Progenitor cell of endocrine pancreas (in vitro differentiated cells): ENCODE measurements around the gene GNPTAB. TPM values are rescaled to one million over a fixed set of nuclear protein-coding genes. Genes with fewer than 3 reads are reported as not detected.

Experiments
- DNase-seq: peaks from one replicate; pipeline ENCODE4 v3.0.0; 2021; ENCODE audit warnings: low spot score; ENCODE audit not compliant: unreplicated experiment
- H3K27ac Mint-ChIP-seq: 2 replicates; pipeline ENCODE4 v1.8.0; 2021; ENCODE audit warnings: mild to moderate bottlenecking, moderate library complexity, mixed read lengths
- H3K27me3 Mint-ChIP-seq: 2 replicates; pipeline ENCODE4 v1.8.0; 2021; ENCODE audit warnings: mixed read lengths
- H3K36me3 Mint-ChIP-seq: 2 replicates; pipeline ENCODE4 v1.8.0; 2022; ENCODE audit warnings: mixed read lengths; ENCODE audit not compliant: insufficient read depth
- H3K4me1 Mint-ChIP-seq: 2 replicates; pipeline ENCODE4 v1.8.0; 2021; ENCODE audit warnings: low read depth, mixed read lengths
- H3K4me3 Mint-ChIP-seq: 2 replicates; pipeline ENCODE4 v1.8.0; 2021; ENCODE audit warnings: low read depth, mild to moderate bottlenecking, moderate library complexity, mixed read lengths
- H3K9me3 Mint-ChIP-seq: 2 replicates; pipeline ENCODE4 v1.8.0; 2021; ENCODE audit warnings: low read depth, mixed read lengths
- CTCF ChIP-seq: fragments of 200-600 bp; sonication (generic); IDR thresholded peaks from one replicate; pipeline ENCODE4 v1.5.0; 2021; ENCODE audit warnings: antibody characterized with exemption, mild to moderate bottlenecking; ENCODE audit not compliant: unreplicated experiment
- total RNA-seq: library from RNA; stranded (reverse); gene quantifications from 2 replicates; pipeline ENCODE4 v1.2.1, GENCODE V29; 2021

GNPTAB gene
- total RNA-seq, 1 donor from 2014 or later, result 23.2 TPM

GRCh38 chr12:101855976-101856375, 25.2 kb upstream of the GNPTAB start:
- Mint-ChIP-seq H3K27me3 (no peaks in the 10 kb centered on the region), H3K4me1 (peaks cover 8% of the 10 kb centered on the region), H3K4me3 (no peak overlapping the region)

GRCh38 chr12:101855364-101855884, 24.7 kb upstream of the GNPTAB start:
- TF ChIP-seq CTCF, result no peak
- no peaks in the 10 kb centered on the region for H3K9me3 Mint-ChIP-seq
- H3K27me3 Mint-ChIP-seq, result no peaks in the 10 kb centered on the region
- no peak for DNase-seq
- peak overlapping the region; percentile 13 for H3K27ac Mint-ChIP-seq
- H3K36me3 Mint-ChIP-seq, result no peaks in the 10 kb centered on the region
- peaks cover 8% of the 10 kb centered on the region for H3K4me1 Mint-ChIP-seq
- H3K4me3 Mint-ChIP-seq, result no peak overlapping the region

More at GRCh38 chr12:101855976-101856375, 25.2 kb upstream of the GNPTAB start:
- Mint-ChIP-seq H3K36me3 (no peaks in the 10 kb centered on the region), H3K9me3 (no peaks in the 10 kb centered on the region), H3K27ac (no peak overlapping the region)
- DNase-seq, result no peak
- no peak for TF ChIP-seq CTCF

GRCh38 chr12:101854747-101855146, 24.0 kb upstream of the GNPTAB start:
- H3K36me3 Mint-ChIP-seq, result no peaks in the 10 kb centered on the region
- TF ChIP-seq CTCF, result no peak
- no peak overlapping the region for H3K27ac Mint-ChIP-seq
- peaks cover 8% of the 10 kb centered on the region for H3K4me1 Mint-ChIP-seq
- H3K27me3 Mint-ChIP-seq, result no peaks in the 10 kb centered on the region
- H3K9me3 Mint-ChIP-seq, result no peaks in the 10 kb centered on the region
- DNase-seq, result no peak
- no peak overlapping the region for H3K4me3 Mint-ChIP-seq

GRCh38 chr12:101852998-101853397, 22.2 kb upstream of the GNPTAB start:
- H3K9me3 Mint-ChIP-seq, result no peaks in the 10 kb centered on the region
- no peak overlapping the region for H3K4me3 Mint-ChIP-seq
- H3K27me3 Mint-ChIP-seq, result no peaks in the 10 kb centered on the region
- H3K4me1 Mint-ChIP-seq, result peaks cover 8% of the 10 kb centered on the region
- TF ChIP-seq CTCF, result no peak
- H3K36me3 Mint-ChIP-seq, result no peaks in the 10 kb centered on the region
- no peak for DNase-seq
- H3K27ac Mint-ChIP-seq, result no peak overlapping the region

- no peaks in the 10 kb centered on the region for H3K9me3 Mint-ChIP-seq
- TF ChIP-seq CTCF, result no peak
- H3K27ac Mint-ChIP-seq, result no peak overlapping the region
- no peak overlapping the region for H3K4me3 Mint-ChIP-seq
- H3K36me3 Mint-ChIP-seq, result no peaks in the 10 kb centered on the region
- peaks cover 5% of the 10 kb centered on the region for H3K4me1 Mint-ChIP-seq
- DNase-seq, result no peak
- H3K27me3 Mint-ChIP-seq, result no peaks in the 10 kb centered on the region
Measured at GRCh38 chr12:101850199-101850598, 19.4 kb upstream of the GNPTAB start.
